SJSA1 (cell line): ENCODE data around the gene SH3D19. TPM values are rescaled to one million over a fixed set of nuclear protein-coding genes. Genes with fewer than 3 reads are reported as not detected.

Experiments
- DNase-seq, 2 experiments: peaks; one replicate each; pipeline ENCODE4 v3.0.0-alpha.2; 2015 to 2020; ENCODE audit warnings: low spot score in 2 of 2, low read depth in 1 of 2
- H3K27ac ChIP-seq: fragments of 250-450 bp; sonication (Bioruptor Pico); 2 replicates; pipeline ENCODE4 v1.5.1; 2020; ENCODE audit warnings: mild to moderate bottlenecking, moderate library complexity
- H3K27me3 ChIP-seq: fragments of 250-450 bp; sonication (Bioruptor Pico); replicated peaks from 2 replicates; pipeline ENCODE4 v1.5.1; 2020; ENCODE audit warnings: mild to moderate bottlenecking, moderate library complexity
- H3K36me3 ChIP-seq: fragments of 250-450 bp; sonication (Bioruptor Pico); 2 replicates; pipeline ENCODE4 v1.5.1; 2020; ENCODE audit warnings: mild to moderate bottlenecking
- H3K4me1 ChIP-seq: fragments of 250-450 bp; sonication (Bioruptor Pico); replicated peaks from 2 replicates; pipeline ENCODE4 v1.6.1; 2021; ENCODE audit warnings: mild to moderate bottlenecking
- H3K4me3 ChIP-seq: fragments of 250-450 bp; sonication (Bioruptor Pico); 2 replicates; pipeline ENCODE4 v1.5.1; 2020; ENCODE audit warnings: mild to moderate bottlenecking
- H3K9me3 ChIP-seq: fragments of 250-450 bp; sonication (Bioruptor Pico); replicated peaks from 2 replicates; pipeline ENCODE4 v1.5.1; 2020; ENCODE audit warnings: mild to moderate bottlenecking
- total RNA-seq: library from RNA; depleted of rRNA; stranded (reverse); fragments of >200 nt; shearing (Covaris generic); gene quantifications from 2 replicates; pipeline ENCODE4 v1.2.3, GENCODE V29; 2014; rRNA removed

The SH3D19 gene
- 5.1 and 6.9 TPM in 2 replicates for total RNA-seq

GRCh38 chr4:151325111-151325948 lies at the start of gene SH3D19:
Gene SH3D19, minus strand, starts transcription at chr4:151325605. Its CDS starts 253 bp downstream, at chr4:151325352.
- Histone ChIP-seq H3K36me3 (0 out of 2 replicates have a peak, but pooled peaks cover 2% of the 10 kb centered on the region), H3K9me3 (peaks cover 7% of the 10 kb centered on the region; the same call in 1 of the 2 replicates), H3K4me1 (peaks cover 11% of the 10 kb centered on the region), H3K27me3 (peaks cover 4% of the 10 kb centered on the region; the same call in 1 of the 2 replicates), H3K4me3 (peak within 1 kb of the TSS; percentile 70), H3K27ac (peak within 1 kb of the TSS; percentile 39)
- peak; percentile 63 to 65 for DNase-seq

GRCh38 chr4:151362404-151363164 lies 37.2 kb upstream of the SH3D19 start:
- H3K4me1 ChIP-seq: no peaks in the 10 kb centered on the region
- H3K4me3 ChIP-seq: no peak overlapping the region
- no peaks in the 10 kb centered on the region for H3K27me3 ChIP-seq
- H3K9me3 ChIP-seq: no peaks in the 10 kb centered on the region
- no peaks in the 10 kb centered on the region for H3K36me3 ChIP-seq
- DNase-seq: peak; percentile 57 to 78
- no peak overlapping the region for H3K27ac ChIP-seq

GRCh38 chr4:151361966-151362365 lies 36.6 kb upstream of the SH3D19 start:
- H3K4me3 ChIP-seq: no peak overlapping the region
- H3K4me1 ChIP-seq: no peaks in the 10 kb centered on the region
- no peaks in the 10 kb centered on the region for H3K27me3 ChIP-seq
- no peak overlapping the region for H3K27ac ChIP-seq
- H3K36me3 ChIP-seq: no peaks in the 10 kb centered on the region
- no peak for DNase-seq
- H3K9me3 ChIP-seq: no peaks in the 10 kb centered on the region

GRCh38 chr4:151361126-151361525 lies 35.7 kb upstream of the SH3D19 start:
- Histone ChIP-seq H3K27me3 (no peaks in the 10 kb centered on the region), H3K9me3 (no peaks in the 10 kb centered on the region), H3K4me1 (no peaks in the 10 kb centered on the region), H3K36me3 (no peaks in the 10 kb centered on the region), H3K4me3 (no peak overlapping the region), H3K27ac (no peak overlapping the region)
- no peak for DNase-seq

GRCh38 chr4:151359576-151359975 lies 34.2 kb upstream of the SH3D19 start:
- H3K9me3 ChIP-seq: no peaks in the 10 kb centered on the region
- H3K27me3 ChIP-seq: no peaks in the 10 kb centered on the region
- H3K4me1 ChIP-seq: no peaks in the 10 kb centered on the region
- H3K4me3 ChIP-seq: no peak overlapping the region
- H3K36me3 ChIP-seq: no peaks in the 10 kb centered on the region
- H3K27ac ChIP-seq: no peak overlapping the region
- DNase-seq: no peak

GRCh38 chr4:151358266-151358665 lies 32.9 kb upstream of the SH3D19 start:
- H3K27ac ChIP-seq: no peak overlapping the region
- DNase-seq: no peak
- H3K4me3 ChIP-seq: no peak overlapping the region
- no peaks in the 10 kb centered on the region for H3K36me3 ChIP-seq
- no peaks in the 10 kb centered on the region for H3K4me1 ChIP-seq
- H3K27me3 ChIP-seq: no peaks in the 10 kb centered on the region
- H3K9me3 ChIP-seq: no peaks in the 10 kb centered on the region

GRCh38 chr4:151356510-151356909 lies 31.1 kb upstream of the SH3D19 start:
- no peak overlapping the region for H3K27ac ChIP-seq
- H3K27me3 ChIP-seq: no peaks in the 10 kb centered on the region
- H3K4me1 ChIP-seq: no peaks in the 10 kb centered on the region
- no peak overlapping the region for H3K4me3 ChIP-seq
- no peaks in the 10 kb centered on the region for H3K9me3 ChIP-seq
- no peak for DNase-seq
- H3K36me3 ChIP-seq: no peaks in the 10 kb centered on the region

- Histone ChIP-seq H3K36me3 (no peaks in the 10 kb centered on the region), H3K27me3 (no peaks in the 10 kb centered on the region), H3K4me3 (no peak overlapping the region), H3K9me3 (no peaks in the 10 kb centered on the region), H3K27ac (no peak overlapping the region), H3K4me1 (no peaks in the 10 kb centered on the region)
- no peak for DNase-seq
Measured at GRCh38 chr4:151355155-151355554, 29.8 kb upstream of the SH3D19 start.

- no peak for DNase-seq
- Histone ChIP-seq H3K27me3 (no peaks in the 10 kb centered on the region; the same call in 1 of the 2 replicates), H3K4me1 (no peaks in the 10 kb centered on the region), H3K9me3 (no peaks in the 10 kb centered on the region), H3K4me3 (no peak overlapping the region), H3K36me3 (no peaks in the 10 kb centered on the region), H3K27ac (no peak overlapping the region)
Measured at GRCh38 chr4:151347490-151348235, 22.3 kb upstream of the SH3D19 start.

- no peaks in the 10 kb centered on the region; the same call in 1 of the 2 replicates for H3K27me3 ChIP-seq
- no peak for DNase-seq
- no peaks in the 10 kb centered on the region for H3K36me3 ChIP-seq
Measured at GRCh38 chr4:151344948-151345347, 19.5 kb upstream of the SH3D19 start.

GRCh38 chr4:151340751-151341385 lies 15.5 kb upstream of the SH3D19 start:
- H3K9me3 ChIP-seq: no peaks in the 10 kb centered on the region
- DNase-seq: no peak
- H3K27ac ChIP-seq: no peak overlapping the region
- H3K27me3 ChIP-seq: 0 out of 2 replicates have a peak, but pooled peaks cover 3% of the 10 kb centered on the region
- H3K36me3 ChIP-seq: no peaks in the 10 kb centered on the region
- H3K4me1 ChIP-seq: no peaks in the 10 kb centered on the region
- H3K4me3 ChIP-seq: no peak overlapping the region

More at GRCh38 chr4:151344948-151345347, 19.5 kb upstream of the SH3D19 start:
- no peaks in the 10 kb centered on the region for H3K4me1 ChIP-seq
- no peaks in the 10 kb centered on the region for H3K9me3 ChIP-seq
- no peak overlapping the region for H3K4me3 ChIP-seq
- H3K27ac ChIP-seq: no peak overlapping the region

GRCh38 chr4:151339467-151339866 lies 14.1 kb upstream of the SH3D19 start:
- Histone ChIP-seq H3K27me3 (0 out of 2 replicates have a peak, but pooled peaks cover 3% of the 10 kb centered on the region), H3K9me3 (no peaks in the 10 kb centered on the region), H3K36me3 (no peaks in the 10 kb centered on the region), H3K4me3 (no peak overlapping the region), H3K27ac (no peak overlapping the region), H3K4me1 (no peaks in the 10 kb centered on the region)
- DNase-seq: no peak
